ENCODE data around the gene FBXO42.

- TF ChIP-seq MAFK (IDR thresholded peaks at IDR 0.05; ENCODE audit: low read depth, low read length) (no peak), CEBPB (IDR thresholded peaks at IDR 0.05; ENCODE audit: low read depth, low read length) (no peak), YY1 (IDR thresholded peaks at IDR 0.05; ENCODE audit: low read depth, low read length) (no peak), RBBP5 (IDR thresholded peaks at IDR 0.05; ENCODE audit: borderline replicate concordance, low read depth, low read length) (peak; percentile 78; the same call in 1 of the 2 replicates), HDAC6 (IDR thresholded peaks at IDR 0.05; ENCODE audit: low read depth, low read length) (no peak)
These were observed 136.2 kb downstream of the FBXO42 start for GRCh38 chr1:16215882-16216753.
